HepG2 (cell line): Measurements from ENCODE around the gene SYTL2. TPM values are rescaled to one million over a fixed set of nuclear protein-coding genes. Genes with fewer than 3 reads are reported as not detected.
A peak's percentile ranks its signal among the peaks of the same experiment; 100 is the strongest.

ENCODE experiments used
- CENPT ChIP-seq: sonication (generic); formaldehyde crosslinking; IDR thresholded peaks from 2 replicates; pipeline ENCODE4 v1.8.0; 2022; ENCODE audit warnings: low read depth, mild to moderate bottlenecking, moderate library complexity, missing genetic modification reagents
- CENPX ChIP-seq: sonication (generic); formaldehyde crosslinking; IDR thresholded peaks from 2 replicates; pipeline ENCODE4 v1.9.0; 2021; ENCODE audit warnings: mild to moderate bottlenecking, missing genetic modification reagents, moderate library complexity
- FOXA1 ChIP-seq, 2 experiments: fragments of 450-650 bp in 1 of 2; sonication (generic) in 1 of 2; formaldehyde crosslinking in 1 of 2; IDR thresholded peaks; 2 replicates each; pipeline versions ENCODE4 v1.4.0 to v1.6.1; 2016 to 2020; ENCODE audit warnings: missing genetic modification reagents in 1 of 2
- HES4 ChIP-seq: sonication (generic); formaldehyde crosslinking; IDR thresholded peaks from 2 replicates; pipeline ENCODE4 v1.9.0; 2021; ENCODE audit warnings: mild to moderate bottlenecking, missing genetic modification reagents, borderline replicate concordance
- HMGXB4 ChIP-seq, 2 experiments: sonication (generic) in 1 of 2; formaldehyde crosslinking in 1 of 2; IDR thresholded peaks; 2 replicates each; pipeline versions ENCODE4 v1.4.0 to v1.6.1; 2018 to 2020; ENCODE audit warnings: missing genetic modification reagents in 2 of 2, borderline replicate concordance in 1 of 2, low read depth in 1 of 2, mild to moderate bottlenecking in 1 of 2, missing biosample characterization in 1 of 2
- IKZF4 ChIP-seq: sonication (generic); formaldehyde crosslinking; IDR thresholded peaks from 2 replicates; pipeline ENCODE4 v1.5.1; 2020; ENCODE audit warnings: borderline replicate concordance, mild to moderate bottlenecking, low read depth, missing genetic modification reagents; ENCODE audit errors: not compliant biosample characterization
- MTF2 ChIP-seq: sonication (generic); formaldehyde crosslinking; IDR thresholded peaks from 2 replicates; pipeline ENCODE4 v1.5.0; 2020; ENCODE audit warnings: missing genetic modification reagents, borderline replicate concordance
- NAIF1 ChIP-seq: sonication (generic); formaldehyde crosslinking; IDR thresholded peaks from 2 replicates; pipeline ENCODE4 v1.5.0; 2020; ENCODE audit warnings: mild to moderate bottlenecking, missing genetic modification reagents, borderline replicate concordance
- NFE2L1 ChIP-seq: sonication (generic); formaldehyde crosslinking; IDR thresholded peaks from 2 replicates; pipeline ENCODE4 v1.4.0; 2020; ENCODE audit warnings: missing genetic modification reagents, mild to moderate bottlenecking, borderline replicate concordance
- NFYC ChIP-seq: IDR thresholded peaks from 2 replicates; pipeline ENCODE4 v1.6.1; 2016; ENCODE audit warnings: missing genetic modification reagents, missing compliant biosample characterization
- NONO ChIP-seq, 2 experiments: fragments of 450-650 bp in 1 of 2; sonication (generic) in 1 of 2; formaldehyde crosslinking in 1 of 2; IDR thresholded peaks in 1 of 2; conservative IDR thresholded peaks in 1 of 2; 2 replicates each; pipeline versions ENCODE4 v1.6.1 to v1.8.0; 2017 to 2022; ENCODE audit warnings: mild to moderate bottlenecking in 1 of 2, missing genetic modification reagents in 1 of 2, moderate library complexity in 1 of 2
- NR2C2 ChIP-seq: sonication (generic); formaldehyde crosslinking; IDR thresholded peaks from 2 replicates; pipeline ENCODE4 v1.4.0; 2020; ENCODE audit warnings: missing genetic modification reagents, mild to moderate bottlenecking, moderate library complexity, borderline replicate concordance
- RNF2 ChIP-seq: fragments of 450-650 bp; conservative IDR thresholded peaks from 2 replicates; pipeline ENCODE4 v1.6.1; 2016; ENCODE audit warnings: low read depth
- SETDB1 ChIP-seq: sonication (generic); formaldehyde crosslinking; IDR thresholded peaks from 2 replicates; pipeline ENCODE4 v1.5.1; 2020; ENCODE audit warnings: missing genetic modification reagents, mild to moderate bottlenecking, borderline replicate concordance
- SP1 ChIP-seq, 2 experiments: fragments of 450-650 bp in 1 of 2; sonication (generic) in 1 of 2; formaldehyde crosslinking in 1 of 2; IDR thresholded peaks; 2 replicates each; pipeline versions ENCODE4 v1.4.0 to v1.6.1; 2016 to 2020; ENCODE audit warnings: missing genetic modification reagents in 1 of 2
- TCF7L2 ChIP-seq: IDR thresholded peaks from 2 replicates; pipeline ENCODE4 v1.6.1; 2011; ENCODE audit warnings: mild to moderate bottlenecking, low read depth, low read length, moderate library complexity
- TEF ChIP-seq: sonication (generic); formaldehyde crosslinking; IDR thresholded peaks from 2 replicates; pipeline ENCODE4 v1.5.0; 2020; ENCODE audit warnings: missing genetic modification reagents
- ZBTB1 ChIP-seq: sonication (generic); formaldehyde crosslinking; IDR thresholded peaks from 2 replicates; pipeline ENCODE4 v1.4.0; 2020; ENCODE audit warnings: missing genetic modification reagents, borderline replicate concordance
- ZBTB2 ChIP-seq: sonication (generic); formaldehyde crosslinking; IDR thresholded peaks from 2 replicates; pipeline ENCODE4 v1.8.0; 2022; ENCODE audit warnings: low read depth, missing genetic modification reagents
- ZNF430 ChIP-seq: sonication (generic); formaldehyde crosslinking; IDR thresholded peaks from 2 replicates; pipeline ENCODE4 v1.9.0; 2021; ENCODE audit warnings: mild to moderate bottlenecking, missing genetic modification reagents
- ZNF7 ChIP-seq: IDR thresholded peaks from 2 replicates; pipeline ENCODE4 v1.6.1; 2016; ENCODE audit warnings: missing biosample characterization, missing genetic modification reagents
- ZNF770 ChIP-seq: sonication (generic); formaldehyde crosslinking; IDR thresholded peaks from 2 replicates; pipeline ENCODE4 v1.5.0; 2020; ENCODE audit warnings: mild to moderate bottlenecking, missing genetic modification reagents
- ZSCAN21 ChIP-seq: sonication (generic); formaldehyde crosslinking; IDR thresholded peaks from 2 replicates; pipeline ENCODE4 v1.8.0; 2022; ENCODE audit warnings: mild to moderate bottlenecking, missing genetic modification reagents, moderate library complexity, borderline replicate concordance
- polyA plus RNA-seq, 8 experiments: library from polyadenylated mRNA; depleted of rRNA in 3 of 8; stranded (reverse) in 7 of 8; unstranded in 1 of 8; fragments of >200 nt; fragmentation: Illumina TruSeq in 4 of 8; extraction: Trizol in 4 of 8; gene quantifications; 2 replicates each; pipeline versions ENCODE4 v1.2.1 to v1.2.3, GENCODE V29; 2011 to 2016; ENCODE audit warnings: low read depth in 4 of 8, missing spikeins in 1 of 8, mixed read lengths in 1 of 8; ENCODE audit not compliant: insufficient read depth in 1 of 8
- total RNA-seq, 5 experiments: library from RNA; depleted of rRNA; stranded (reverse); fragments of >200 nt; fragmentation: Illumina TruSeq; extraction: Trizol; gene quantifications; 2 replicates each; pipeline ENCODE4 v1.2.3, GENCODE V29; 2016; ENCODE audit warnings: low read depth in 1 of 5

SYTL2 gene
- total and polyA plus RNA-seq, 2 of the 13 experiments (the other 11 are each of a cell fraction or from before 2014, with no cell fraction given) = 0.77 to 0.90 TPM

GRCh38 chr11:85647604-85648299 lies 163.2 kb downstream of the SYTL2 start, which contains the start of gene TMEM126A (continued):
- no peak for TF ChIP-seq MTF2
- TF ChIP-seq NFE2L1 (CRISPR knock-in tag) = no peak
- no peak for TF ChIP-seq TCF7L2
- no peak for TF ChIP-seq FOXA1 (IDR thresholded peaks at IDR 0.05)
- no peak for TF ChIP-seq FOXA1 (CRISPR knock-in tag; IDR thresholded peaks at IDR 0.05)
- no peak for TF ChIP-seq NONO (IDR thresholded peaks at IDR 0.05)
- TF ChIP-seq NONO (CRISPR knock-in tag; conservative IDR thresholded peaks at IDR 0.05) = peak; percentile 93
- no peak for TF ChIP-seq ZBTB1
- TF ChIP-seq IKZF4 (CRISPR knock-in tag) = no peak
- TF ChIP-seq RNF2 = no peak
- no peak for TF ChIP-seq HES4 (CRISPR knock-in tag)
- peak; percentile 61 to 87; a peak in 3 of 4 replicates for TF ChIP-seq HMGXB4 (CRISPR knock-in tag; IDR thresholded peaks at IDR 0.05; ENCODE audit: borderline replicate concordance in 1 of 2, low read depth in 1 of 2)
- no peak for TF ChIP-seq NAIF1 (CRISPR knock-in tag)
- peak; percentile 54; the same call in 1 of the 2 replicates for TF ChIP-seq ZBTB2 (CRISPR knock-in tag)
- peak; percentile 86 for TF ChIP-seq NFYC (CRISPR knock-in tag)
- no peak for TF ChIP-seq SETDB1 (CRISPR knock-in tag)
- TF ChIP-seq CENPT (CRISPR knock-in tag) = no peak
- no peak for TF ChIP-seq CENPX (CRISPR knock-in tag)
- no peak for TF ChIP-seq ZNF7 (CRISPR knock-in tag)
- no peak for TF ChIP-seq SP1 (IDR thresholded peaks at IDR 0.05)
- peak; percentile 73 for TF ChIP-seq SP1 (CRISPR knock-in tag; IDR thresholded peaks at IDR 0.05)
- peak; percentile 91 for TF ChIP-seq NR2C2 (CRISPR knock-in tag)
- peak; percentile 35; the same call in 1 of the 2 replicates for TF ChIP-seq ZSCAN21 (CRISPR knock-in tag)
- no peak for TF ChIP-seq TEF (CRISPR knock-in tag)
- TF ChIP-seq ZNF770 (CRISPR knock-in tag) = peak; percentile 73
- TF ChIP-seq ZNF430 (CRISPR knock-in tag) = no peak
